H9 (cell line): ENCODE measurements around the gene PPP1R13B. TPM values are rescaled to one million over a fixed set of nuclear protein-coding genes. Genes with fewer than 3 reads are reported as not detected.

Experiments
- DNase-seq: peaks from one replicate; pipeline ENCODE4 v3.0.0-alpha.2; 2017
- H2AFZ ChIP-seq: one replicate; pipeline ENCODE4 v1.6.1; 2013; ENCODE audit warnings: mild to moderate bottlenecking, low read length, control low read depth, moderate library complexity
- H2AK5ac ChIP-seq: 2 replicates; pipeline ENCODE4 v1.6.1; 2013; ENCODE audit warnings: low read length, control low read depth, mixed read lengths; ENCODE audit not compliant: insufficient read length
- H2BK120ac ChIP-seq: one replicate; pipeline ENCODE4 v1.6.1; 2013; ENCODE audit warnings: low read depth, mild to moderate bottlenecking, low read length, control low read depth, inconsistent platforms; ENCODE audit not compliant: poor library complexity, severe bottlenecking
- H2BK12ac ChIP-seq: 2 replicates; pipeline ENCODE4 v1.6.1; 2013; ENCODE audit warnings: low read length, control low read depth, mixed read lengths, low read depth; ENCODE audit not compliant: insufficient read length
- H2BK15ac ChIP-seq: 2 replicates; pipeline ENCODE4 v1.6.1; 2013; ENCODE audit warnings: low read depth, low read length, control low read depth
- H2BK20ac ChIP-seq: one replicate; pipeline ENCODE4 v1.6.1; 2013; ENCODE audit warnings: low read depth, mild to moderate bottlenecking, low read length, control low read depth, inconsistent platforms; ENCODE audit not compliant: poor library complexity, severe bottlenecking
- H2BK5ac ChIP-seq: 2 replicates; pipeline ENCODE4 v1.6.1; 2013; ENCODE audit warnings: low read length, control low read depth, mixed read lengths; ENCODE audit not compliant: insufficient read length
- H3K14ac ChIP-seq: 2 replicates; pipeline ENCODE4 v1.6.1; 2013; ENCODE audit warnings: low read length, control low read depth; ENCODE audit not compliant: insufficient read depth
- H3K18ac ChIP-seq: 2 replicates; pipeline ENCODE4 v1.6.1; 2013; ENCODE audit warnings: low read depth, mild to moderate bottlenecking, mixed read lengths, low read length, control low read depth; ENCODE audit not compliant: insufficient read length
- H3K23ac ChIP-seq: 2 replicates; pipeline ENCODE4 v1.6.1; 2013; ENCODE audit warnings: low read length, control low read depth, mixed read lengths, low read depth; ENCODE audit not compliant: insufficient read length
- H3K23me2 ChIP-seq: 2 replicates; pipeline ENCODE4 v1.6.1; 2013; ENCODE audit warnings: low read depth, mild to moderate bottlenecking, mixed read lengths, low read length, control low read depth; ENCODE audit not compliant: insufficient read length, poor library complexity, severe bottlenecking
- H3K27ac ChIP-seq: 2 replicates; pipeline ENCODE4 v1.5.1; 2013; ENCODE audit warnings: low read length, control low read depth, mixed read lengths, low read depth; ENCODE audit not compliant: insufficient read length
- H3K27me3 ChIP-seq: 2 replicates; pipeline ENCODE4 v1.6.1; 2013; ENCODE audit warnings: low read length, control low read depth, inconsistent platforms; ENCODE audit not compliant: insufficient read depth
- H3K4ac ChIP-seq: 2 replicates; pipeline ENCODE4 v1.6.1; 2013; ENCODE audit warnings: low read depth, mild to moderate bottlenecking, control low read depth, inconsistent platforms, low read length, moderate library complexity
- H3K4me1 ChIP-seq: 2 replicates; pipeline ENCODE4 v1.6.1; 2013; ENCODE audit warnings: low read length, control low read depth, inconsistent platforms; ENCODE audit not compliant: insufficient read depth
- H3K4me2 ChIP-seq: 2 replicates; pipeline ENCODE4 v1.6.1; 2013; ENCODE audit warnings: low read length, control low read depth, mixed read lengths; ENCODE audit not compliant: insufficient read length, insufficient read depth
- H3K56ac ChIP-seq: 2 replicates; pipeline ENCODE4 v1.6.1; 2013; ENCODE audit warnings: low read depth, mild to moderate bottlenecking, mixed read lengths, low read length, control low read depth; ENCODE audit not compliant: insufficient read length
- H3K79me1 ChIP-seq: 2 replicates; pipeline ENCODE4 v1.6.1; 2013; ENCODE audit warnings: low read depth, mild to moderate bottlenecking, moderate library complexity, low read length, control low read depth, inconsistent platforms; ENCODE audit not compliant: insufficient read depth, poor library complexity, severe bottlenecking
- H3K79me2 ChIP-seq: 2 replicates; pipeline ENCODE4 v1.6.1; 2013; ENCODE audit warnings: low read length, control low read depth, inconsistent platforms; ENCODE audit not compliant: insufficient read depth
- H3K9ac ChIP-seq: 2 replicates; pipeline ENCODE4 v1.6.1; 2013; ENCODE audit warnings: low read length, control low read depth, mixed read lengths; ENCODE audit not compliant: insufficient read length; ENCODE audit errors: extremely low read depth
- H3K9me3 ChIP-seq: one replicate; pipeline ENCODE4 v1.6.1; 2013; ENCODE audit warnings: low read depth, low read length, inconsistent platforms; ENCODE audit not compliant: control insufficient read depth
- H3T11ph ChIP-seq: one replicate; pipeline ENCODE4 v1.6.1; 2013; ENCODE audit warnings: mild to moderate bottlenecking, low read length, control low read depth, inconsistent platforms
- H4K20me1 ChIP-seq: one replicate; pipeline ENCODE4 v1.6.1; 2013; ENCODE audit not compliant: control insufficient read depth, insufficient read length, insufficient read depth
- H4K5ac ChIP-seq: 2 replicates; pipeline ENCODE4 v1.6.1; 2013; ENCODE audit warnings: low read depth, mild to moderate bottlenecking, mixed read lengths, low read length, control low read depth; ENCODE audit not compliant: insufficient read length
- H4K8ac ChIP-seq: replicated peaks from 2 replicates; pipeline ENCODE4 v1.6.1; 2013; ENCODE audit warnings: low read length, control low read depth, mixed read lengths, low read depth; ENCODE audit not compliant: insufficient read length
- H4K91ac ChIP-seq: 2 replicates; pipeline ENCODE4 v1.6.1; 2013; ENCODE audit warnings: low read depth, mild to moderate bottlenecking, moderate library complexity, mixed read lengths, low read length, control low read depth; ENCODE audit not compliant: insufficient read length
- H3K27ac Mint-ChIP-seq, 3 experiments: 2 replicates in 2 of 3; 3 replicates in 1 of 3; pipeline ENCODE4 v1.8.0; 2020 to 2021; ENCODE audit warnings: mixed read lengths in 3 of 3, mild to moderate bottlenecking in 1 of 3, moderate library complexity in 1 of 3
- H3K27me3 Mint-ChIP-seq: 2 replicates; pipeline ENCODE4 v1.8.0; 2021; ENCODE audit warnings: low read depth, mild to moderate bottlenecking, moderate library complexity, mixed read lengths
- H3K36me3 Mint-ChIP-seq, 3 experiments: 2 replicates in 2 of 3; 3 replicates in 1 of 3; pipeline ENCODE4 v1.8.0; 2020 to 2021; ENCODE audit warnings: low read depth in 3 of 3, mixed read lengths in 3 of 3; ENCODE audit not compliant: insufficient read depth in 1 of 3
- H3K4me1 Mint-ChIP-seq, 2 experiments: 2 replicates each; pipeline ENCODE4 v1.8.0; 2020; ENCODE audit warnings: mixed read lengths in 2 of 2
- H3K4me3 Mint-ChIP-seq, 2 experiments: 2 replicates in 1 of 2; 3 replicates in 1 of 2; pipeline ENCODE4 v1.8.0; 2020 to 2021; ENCODE audit warnings: mild to moderate bottlenecking in 2 of 2, mixed read lengths in 2 of 2, moderate library complexity in 1 of 2
- H3K9me3 Mint-ChIP-seq, 2 experiments: 2 replicates in 1 of 2; 3 replicates in 1 of 2; pipeline ENCODE4 v1.8.0; 2020; ENCODE audit warnings: mild to moderate bottlenecking in 2 of 2, mixed read lengths in 2 of 2, moderate library complexity in 1 of 2
- WGBS: extraction: QIAGEN DNeasy Blood & Tissue Kit; methylation state at CpG from one replicate; pipeline ENCODE4 v1.1.7; 2013; ENCODE audit warnings: missing lambda C conversion rate, low lambda C conversion rate, mixed read lengths; ENCODE audit not compliant: insufficient read length; ENCODE audit errors: extremely low coverage; 5-methylcytosine and 5-hydroxymethylcytosine counted together
- total RNA-seq: library from RNA; stranded (reverse); gene quantifications from 2 replicates; pipeline ENCODE4 v1.2.1, GENCODE V29; 2021
- TF ChIP-seq, protein P1 (sequence below): fragments of 200-600 bp; sonication (generic); conservative IDR thresholded peaks from 3 replicates; pipeline ENCODE4 v1.8.0; 2021; ENCODE audit warnings: antibody characterized with exemption, mild to moderate bottlenecking

Gene PPP1R13B
- total RNA-seq, 1 experiment from 2014 or later: 6.0 TPM

DNA sequence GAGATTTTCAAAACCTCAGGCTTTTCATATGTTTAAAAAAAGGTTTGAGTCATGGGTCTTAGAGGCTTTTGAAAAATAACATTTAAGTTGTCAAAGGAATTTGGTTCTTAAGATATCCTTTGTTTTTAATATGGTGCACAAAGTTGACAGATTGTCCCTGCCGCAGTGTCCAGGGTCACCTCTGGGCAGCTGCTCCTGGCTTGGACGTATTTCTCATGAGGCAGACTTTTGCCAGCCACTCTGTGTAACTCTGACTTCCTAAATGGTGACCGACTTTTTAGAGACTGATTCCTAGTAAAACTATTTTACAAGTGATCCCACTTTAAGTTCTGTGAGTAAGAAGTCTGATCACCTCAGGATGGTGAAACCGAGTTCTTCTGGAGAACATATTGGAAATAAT is 159.7 kb downstream of the PPP1R13B start:
- Histone ChIP-seq H3K79me2 (0 out of 2 replicates have a peak, but pooled peaks cover 2% of the 10 kb centered on the region), H3K79me1 (no peaks in the 10 kb centered on the region), H2AK5ac (no peak overlapping the region), H2AFZ (no peak overlapping the region), H4K91ac (no peak overlapping the region), H4K5ac (no peak overlapping the region), H3T11ph (no peak overlapping the region), H3K9ac (no peak overlapping the region), H3K27ac (no peak overlapping the region), H2BK12ac (no peak overlapping the region), H3K23me2 (no peaks in the 10 kb centered on the region), H3K27me3 (no peaks in the 10 kb centered on the region), H3K4me2 (no peak overlapping the region), H3K18ac (no peak overlapping the region), H3K4ac (no peak overlapping the region), H2BK120ac (no peak overlapping the region), H3K23ac (no peak overlapping the region), H4K8ac (no peak overlapping the region), H2BK15ac (no peak overlapping the region), H3K9me3 (no peaks in the 10 kb centered on the region), H2BK20ac (no peak overlapping the region), H3K4me1 (no peaks in the 10 kb centered on the region), H3K14ac (no peak overlapping the region), H2BK5ac (no peak overlapping the region), H3K56ac (no peak overlapping the region), H4K20me1 (peaks cover under 1% of the 10 kb centered on the region)
- no peaks in the 10 kb centered on the region; a peak in 2 of 4 replicates for H3K4me1 Mint-ChIP-seq
- TF ChIP-seq, protein P1, sequence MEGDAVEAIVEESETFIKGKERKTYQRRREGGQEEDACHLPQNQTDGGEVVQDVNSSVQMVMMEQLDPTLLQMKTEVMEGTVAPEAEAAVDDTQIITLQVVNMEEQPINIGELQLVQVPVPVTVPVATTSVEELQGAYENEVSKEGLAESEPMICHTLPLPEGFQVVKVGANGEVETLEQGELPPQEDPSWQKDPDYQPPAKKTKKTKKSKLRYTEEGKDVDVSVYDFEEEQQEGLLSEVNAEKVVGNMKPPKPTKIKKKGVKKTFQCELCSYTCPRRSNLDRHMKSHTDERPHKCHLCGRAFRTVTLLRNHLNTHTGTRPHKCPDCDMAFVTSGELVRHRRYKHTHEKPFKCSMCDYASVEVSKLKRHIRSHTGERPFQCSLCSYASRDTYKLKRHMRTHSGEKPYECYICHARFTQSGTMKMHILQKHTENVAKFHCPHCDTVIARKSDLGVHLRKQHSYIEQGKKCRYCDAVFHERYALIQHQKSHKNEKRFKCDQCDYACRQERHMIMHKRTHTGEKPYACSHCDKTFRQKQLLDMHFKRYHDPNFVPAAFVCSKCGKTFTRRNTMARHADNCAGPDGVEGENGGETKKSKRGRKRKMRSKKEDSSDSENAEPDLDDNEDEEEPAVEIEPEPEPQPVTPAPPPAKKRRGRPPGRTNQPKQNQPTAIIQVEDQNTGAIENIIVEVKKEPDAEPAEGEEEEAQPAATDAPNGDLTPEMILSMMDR: no peak
- H3K36me3 Mint-ChIP-seq: peaks cover 2 to 66% (median 49%) of the 10 kb centered on the region in 3 experiments; a peak in 6 of 7 replicates
- no peaks in the 10 kb centered on the region for H3K9me3 Mint-ChIP-seq
- no peak overlapping the region for H3K27ac Mint-ChIP-seq
- H3K4me3 Mint-ChIP-seq: no peak overlapping the region
- DNase-seq: no peak
- no CpG with 5 or more reads among the region's 4 CpGs for WGBS
- H3K27me3 Mint-ChIP-seq: no peaks in the 10 kb centered on the region
